DND-41 (cell line): ENCODE data around the gene NARF.

ENCODE experiments used
- CTCF ChIP-seq: IDR thresholded peaks from 2 replicates; pipeline ENCODE4 v1.5.1; 2012; ENCODE audit warnings: borderline replicate concordance, low read length, moderate library complexity, mild to moderate bottlenecking; ENCODE audit not compliant: poor library complexity, severe bottlenecking; ENCODE audit errors: extremely low read depth
- EZH2 ChIP-seq: IDR thresholded peaks from 3 replicates; pipeline ENCODE4 v1.6.1; 2012; ENCODE audit warnings: borderline replicate concordance, low read depth, mild to moderate bottlenecking, moderate library complexity, low read length, inconsistent platforms; ENCODE audit not compliant: severe bottlenecking

- TF ChIP-seq CTCF: no peak
- TF ChIP-seq EZH2: no peak
Measured at GRCh38 chr17:82474223-82475010, 15.9 kb downstream of the NARF start.
